A673 (cell line): ENCODE data around the gene RNF26. TPM values are rescaled to one million over a fixed set of nuclear protein-coding genes. Genes with fewer than 3 reads are reported as not detected.

Source experiments
- BruUV-seq: library from RNA; stranded (reverse); fragments of 400-500 nt; replicated peaks from 2 replicates; lab custom pipeline; 2021; lab: Mats Ljungman, UMichigan
- CTCF ChIA-PET: fragments of 300-600 bp; sonication (Branson Sonifier 250); formaldehyde crosslinking; loops from one replicate; lab custom pipeline; 2022; ENCODE audit warnings: antibody characterized with exemption; lab: Charles Lee
- POLR2A ChIA-PET: fragments of 300-600 bp; sonication (Branson Sonifier 250); formaldehyde crosslinking; loops from one replicate; lab custom pipeline; 2022; ENCODE audit warnings: antibody characterized with exemption; ENCODE audit not compliant: low non-redundant PET; lab: Charles Lee
- DNase-seq: peaks from one replicate; pipeline ENCODE4 v3.0.0-alpha.2; 2015; ENCODE audit warnings: low spot score
- H3K27ac ChIP-seq: fragments of 200-600 bp; sonication (generic); 2 replicates; pipeline ENCODE4 v1.5.1; 2016; ENCODE audit warnings: mixed run types, low read depth, mild to moderate bottlenecking, mixed read lengths, antibody characterized with exemption, low read length; ENCODE audit not compliant: poor library complexity, severe bottlenecking
- H3K27me3 ChIP-seq: fragments of 200-600 bp; sonication (generic); replicated peaks from 2 replicates; pipeline ENCODE4 v1.6.1; 2017; ENCODE audit warnings: mixed run types, low read depth, mild to moderate bottlenecking, mixed read lengths, antibody characterized with exemption, low read length; ENCODE audit not compliant: insufficient read depth, poor library complexity
- H3K36me3 ChIP-seq: fragments of 200-600 bp; sonication (generic); 2 replicates; pipeline ENCODE4 v1.6.1; 2016; ENCODE audit warnings: mixed run types, mild to moderate bottlenecking, mixed read lengths, antibody characterized with exemption, low read length; ENCODE audit not compliant: insufficient read depth, poor library complexity, severe bottlenecking
- H3K4me1 ChIP-seq: fragments of 200-600 bp; sonication (generic); 2 replicates; pipeline ENCODE4 v1.6.1; 2017; ENCODE audit warnings: mixed run types, mild to moderate bottlenecking, mixed read lengths, antibody characterized with exemption, low read length; ENCODE audit not compliant: insufficient read depth, poor library complexity, severe bottlenecking
- H3K4me3 ChIP-seq: fragments of 200-600 bp; sonication (generic); 2 replicates; pipeline ENCODE4 v1.5.1; 2016; ENCODE audit warnings: low read depth, mixed run types, mild to moderate bottlenecking, mixed read lengths, low read length; ENCODE audit not compliant: poor library complexity, severe bottlenecking
- H3K9me3 ChIP-seq: fragments of 200-600 bp; sonication (generic); 2 replicates; pipeline ENCODE4 v1.6.1; 2016; ENCODE audit warnings: mixed run types, low read depth, mild to moderate bottlenecking, mixed read lengths, antibody characterized with exemption, low read length; ENCODE audit not compliant: poor library complexity, severe bottlenecking
- EZH2 ChIP-seq: fragments of 200-600 bp; sonication (generic); IDR thresholded peaks from 2 replicates; pipeline ENCODE4 v1.6.1; 2017; ENCODE audit warnings: borderline replicate concordance, low read depth, mild to moderate bottlenecking, mixed read lengths, antibody characterized with exemption, low read length; ENCODE audit not compliant: poor library complexity, severe bottlenecking
- intact Hi-C: fragments of 100-400 bp; cut with micrococcal nuclease; formaldehyde crosslinking; loops from one replicate; pipeline ENCODE4 v1.10.0; 2022; ENCODE audit not compliant: unreplicated experiment
- total RNA-seq: library from RNA; stranded (reverse); gene quantifications from 2 replicates; pipeline ENCODE4 v1.2.3, GENCODE V29; 2021
- TF ChIP-seq, protein P1 (sequence below): fragments of 300-800, 200-600 bp; sonication (generic); conservative IDR thresholded peaks from 2 replicates; pipeline ENCODE4 v1.5.1; 2017; ENCODE audit warnings: low read depth, mild to moderate bottlenecking, antibody characterized with exemption, low read length, moderate library complexity, mixed read lengths

The RNF26 gene
- total RNA-seq, 1 experiment from 2014 or later, result 81.3 TPM

GRCh38 chr11:119359365-119360214 lies 25.3 kb downstream of the RNF26 start:
- Histone ChIP-seq H3K4me1 (peaks cover 22% of the 10 kb centered on the region), H3K36me3 (peaks cover 4% of the 10 kb centered on the region), H3K27me3 (no peaks in the 10 kb centered on the region), H3K4me3 (no peak overlapping the region), H3K9me3 (no peaks in the 10 kb centered on the region), H3K27ac (no peak overlapping the region)
- ChIA-PET CTCF (no interaction called here), POLR2A (no interaction called here)
- no peak for DNase-seq
- BruUV-seq, result no TSS peak
- intact Hi-C loops, result loop anchor here (10.0 kb wide), 1 partner anchor 745 kb away; no protein-coding TSS in a partner anchor
- TF ChIP-seq, protein P1, sequence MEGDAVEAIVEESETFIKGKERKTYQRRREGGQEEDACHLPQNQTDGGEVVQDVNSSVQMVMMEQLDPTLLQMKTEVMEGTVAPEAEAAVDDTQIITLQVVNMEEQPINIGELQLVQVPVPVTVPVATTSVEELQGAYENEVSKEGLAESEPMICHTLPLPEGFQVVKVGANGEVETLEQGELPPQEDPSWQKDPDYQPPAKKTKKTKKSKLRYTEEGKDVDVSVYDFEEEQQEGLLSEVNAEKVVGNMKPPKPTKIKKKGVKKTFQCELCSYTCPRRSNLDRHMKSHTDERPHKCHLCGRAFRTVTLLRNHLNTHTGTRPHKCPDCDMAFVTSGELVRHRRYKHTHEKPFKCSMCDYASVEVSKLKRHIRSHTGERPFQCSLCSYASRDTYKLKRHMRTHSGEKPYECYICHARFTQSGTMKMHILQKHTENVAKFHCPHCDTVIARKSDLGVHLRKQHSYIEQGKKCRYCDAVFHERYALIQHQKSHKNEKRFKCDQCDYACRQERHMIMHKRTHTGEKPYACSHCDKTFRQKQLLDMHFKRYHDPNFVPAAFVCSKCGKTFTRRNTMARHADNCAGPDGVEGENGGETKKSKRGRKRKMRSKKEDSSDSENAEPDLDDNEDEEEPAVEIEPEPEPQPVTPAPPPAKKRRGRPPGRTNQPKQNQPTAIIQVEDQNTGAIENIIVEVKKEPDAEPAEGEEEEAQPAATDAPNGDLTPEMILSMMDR, result no peak
- TF ChIP-seq EZH2, result no peak

- intact Hi-C loops, result no loop called here
- BruUV-seq, result no TSS peak
- Histone ChIP-seq H3K4me1 (peaks cover 22% of the 10 kb centered on the region), H3K4me3 (no peak overlapping the region), H3K27ac (no peak overlapping the region), H3K27me3 (no peaks in the 10 kb centered on the region), H3K36me3 (peaks cover 4% of the 10 kb centered on the region), H3K9me3 (no peaks in the 10 kb centered on the region)
- CTCF ChIA-PET, result interaction anchor here (0.6 to 1.0 kb wide), 2 partner anchors 108 to 113 kb away, joined by 4 read pairs; no protein-coding TSS in a partner anchor
- POLR2A ChIA-PET, result interaction anchor here (0.7 kb wide), 1 partner anchor 1041 kb away, joined by 4 read pairs; no protein-coding TSS in a partner anchor
- DNase-seq, result peak; percentile 44
- no peak for TF ChIP-seq EZH2
- TF ChIP-seq, protein P1, result no peak
Observed at GRCh38 chr11:119361056-119361787, 26.9 kb downstream of the RNF26 start.

DNA sequence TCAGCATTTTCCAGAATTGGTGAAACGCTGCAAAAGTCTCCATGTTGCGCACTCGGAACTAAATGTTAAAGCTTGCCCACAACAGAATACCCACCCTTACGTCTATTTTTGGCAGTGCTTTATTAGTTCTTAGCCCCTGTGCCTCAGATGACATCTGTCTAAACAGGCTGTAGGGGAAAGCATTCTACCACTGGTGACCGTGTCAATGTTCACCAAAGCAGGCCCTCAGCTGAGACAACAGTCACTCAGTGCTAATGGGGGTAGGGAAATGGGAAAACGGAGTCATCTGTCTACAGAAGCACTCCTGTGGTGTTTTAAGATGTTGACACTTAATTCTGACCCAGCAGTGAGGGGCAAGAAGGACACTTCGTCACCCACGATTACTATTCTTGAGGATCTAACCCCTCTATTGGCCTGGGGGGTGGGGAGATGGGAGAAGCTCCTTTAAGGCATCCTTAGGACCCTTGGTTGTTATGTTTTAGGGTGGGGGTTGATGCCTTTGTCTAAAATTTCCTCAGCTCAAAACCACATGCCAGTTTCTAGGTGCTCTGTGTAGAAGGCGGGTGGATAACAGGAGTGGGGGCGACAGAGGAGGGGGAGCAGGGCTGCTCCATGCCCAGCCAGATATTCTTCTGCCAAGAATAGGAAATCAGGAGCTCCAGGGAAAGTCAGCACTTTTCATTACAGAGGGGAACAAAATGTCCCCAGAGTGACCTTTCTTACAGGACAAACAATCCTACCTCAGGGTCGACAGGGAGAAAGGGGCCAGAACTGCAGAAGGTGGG lies 27.8 kb downstream of the RNF26 start:
- intact Hi-C loops, result no loop called here
- H3K27me3 ChIP-seq, result no peaks in the 10 kb centered on the region
- no peak for TF ChIP-seq EZH2
- no peak overlapping the region for H3K27ac ChIP-seq
- no peaks in the 10 kb centered on the region for H3K9me3 ChIP-seq
- CTCF ChIA-PET, result interaction anchor here (1.0 kb wide), 1 partner anchor 112 kb away, joined by 4 read pairs; no protein-coding TSS in a partner anchor
- peaks cover 23% of the 10 kb centered on the region for H3K4me1 ChIP-seq
- BruUV-seq, result TSS peak; percentile 53
- peaks cover 4% of the 10 kb centered on the region for H3K36me3 ChIP-seq
- no peak overlapping the region for H3K4me3 ChIP-seq
- POLR2A ChIA-PET, result no interaction called here
- DNase-seq, result no peak
